ENCODE data around the gene TMCC3.
"Not testable (repeated sequence)": the region's sequence is repeated elsewhere in the genome, so short reads cannot be mapped to it uniquely, and the experiment has no call there.

Gene TMCC3

DNA sequence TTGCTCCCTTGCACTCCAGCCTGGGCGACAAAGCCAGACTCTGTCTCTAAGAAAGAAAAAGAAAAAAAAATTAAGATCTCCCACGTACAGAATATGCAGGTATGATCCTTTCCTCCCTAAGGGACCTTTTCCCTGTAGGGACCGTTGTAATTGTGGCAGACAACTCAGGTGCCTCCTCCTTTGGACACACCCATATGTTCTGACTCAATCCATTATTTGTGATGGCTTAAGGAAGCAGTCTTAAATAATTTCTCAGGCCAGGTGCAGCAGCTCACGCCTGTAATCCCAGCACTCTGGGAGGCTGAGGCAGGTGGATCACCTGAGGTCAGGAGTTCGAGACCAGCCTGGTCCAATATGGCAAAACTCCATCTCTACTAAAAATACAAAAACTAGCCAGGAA is 53.1 kb downstream of the TMCC3 start:
- DNase-seq = no peak

DNA sequence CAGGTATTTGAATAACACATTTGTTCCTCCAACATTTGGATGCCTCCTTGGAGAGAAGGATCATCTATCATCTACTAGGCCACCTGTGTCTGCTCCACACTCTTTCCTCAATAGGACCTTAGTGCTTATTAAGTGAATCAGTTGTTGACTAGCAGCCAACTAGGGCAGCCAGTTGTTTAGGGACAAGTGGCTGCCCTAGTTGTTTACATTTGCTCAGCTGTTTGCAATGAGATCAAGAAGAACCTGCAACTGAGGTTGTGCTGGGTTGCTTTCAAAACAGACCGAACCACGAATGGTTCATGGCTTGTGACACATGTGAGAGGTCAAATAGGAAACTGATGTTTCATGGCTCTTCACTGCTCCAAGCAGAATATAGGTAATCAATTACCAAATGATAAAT is 53.8 kb downstream of the TMCC3 start:
- no peak for DNase-seq

- no peak for DNase-seq
These were observed 55.2 kb downstream of the TMCC3 start for GRCh38 chr12:94595152-94595551.

- no peak for DNase-seq
These were observed 55.9 kb downstream of the TMCC3 start for GRCh38 chr12:94594443-94594825.

DNA sequence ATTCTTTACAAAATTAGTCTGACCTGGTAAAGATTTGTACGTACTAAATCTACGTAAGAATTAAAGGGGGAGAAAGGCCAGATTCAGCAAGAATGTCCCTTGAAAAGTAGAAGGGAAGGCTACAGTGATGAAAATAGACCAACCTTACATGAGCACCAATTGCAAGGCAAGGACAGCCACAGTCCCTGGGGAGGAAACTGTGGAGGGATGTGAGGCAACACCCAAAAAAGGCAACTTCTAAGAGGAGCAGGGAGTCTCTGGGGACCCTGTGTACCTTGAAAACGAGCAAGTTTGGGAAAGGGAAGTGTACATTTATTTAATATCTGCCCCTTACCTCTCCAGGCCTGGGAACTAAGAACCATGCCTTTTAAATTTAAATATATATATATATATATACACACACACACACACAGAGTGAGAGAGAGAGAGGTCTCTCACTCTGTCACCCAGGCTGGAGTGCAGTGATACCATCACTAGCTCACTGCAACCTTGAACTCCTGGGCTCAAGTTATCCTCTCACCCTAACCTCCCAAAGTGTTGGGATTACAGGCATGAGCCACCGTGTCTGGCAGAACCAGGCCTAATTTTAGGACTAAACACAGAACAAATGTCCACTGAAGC is 56.4 kb downstream of the TMCC3 start:
- no peak for DNase-seq

GRCh38 chr12:94592723-94593122 is 57.6 kb downstream of the TMCC3 start:
- not testable (repeated sequence) for DNase-seq

DNA sequence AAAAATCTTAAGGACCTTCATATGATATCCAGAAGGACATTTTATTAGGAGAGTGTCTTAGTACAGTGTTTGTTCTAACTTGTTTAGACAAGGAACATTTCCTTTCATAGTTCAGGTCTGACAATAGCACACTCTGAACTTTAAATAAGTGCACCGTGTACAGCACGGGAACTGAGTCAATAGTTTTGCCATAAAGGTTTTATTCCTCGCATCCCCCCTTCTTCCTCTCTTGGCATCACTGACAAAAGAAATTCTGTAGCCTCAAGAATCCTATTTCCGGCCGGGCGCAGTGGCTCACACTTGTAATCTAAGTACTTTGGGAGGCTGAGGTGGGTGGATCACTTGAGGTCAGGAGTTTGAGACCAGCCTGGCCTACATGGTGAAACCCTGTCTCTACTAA is 58.3 kb downstream of the TMCC3 start:
- DNase-seq = no peak

GRCh38 chr12:94590428-94590827 is 59.9 kb downstream of the TMCC3 start:
- DNase-seq = no peak

DNA sequence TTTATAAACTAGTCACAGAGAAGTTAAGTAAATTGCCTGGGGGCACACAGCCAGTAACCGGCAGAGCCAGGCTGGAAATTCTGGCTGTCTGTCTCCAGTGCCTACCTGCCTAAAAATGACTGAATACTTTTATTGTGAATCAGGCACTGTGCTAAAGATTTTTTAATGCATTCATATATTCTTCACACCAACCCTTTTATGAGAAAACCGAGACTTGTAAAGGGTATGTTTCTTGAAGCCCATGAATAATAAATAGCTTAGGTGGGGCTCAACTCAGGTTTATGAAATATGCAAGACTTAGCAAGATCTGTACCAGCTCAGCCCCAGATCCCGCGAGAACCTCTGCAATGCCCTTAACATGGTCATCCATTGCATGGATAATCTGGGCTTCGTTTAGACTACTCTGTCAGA is 60.8 kb downstream of the TMCC3 start:
- no peak for DNase-seq

DNA sequence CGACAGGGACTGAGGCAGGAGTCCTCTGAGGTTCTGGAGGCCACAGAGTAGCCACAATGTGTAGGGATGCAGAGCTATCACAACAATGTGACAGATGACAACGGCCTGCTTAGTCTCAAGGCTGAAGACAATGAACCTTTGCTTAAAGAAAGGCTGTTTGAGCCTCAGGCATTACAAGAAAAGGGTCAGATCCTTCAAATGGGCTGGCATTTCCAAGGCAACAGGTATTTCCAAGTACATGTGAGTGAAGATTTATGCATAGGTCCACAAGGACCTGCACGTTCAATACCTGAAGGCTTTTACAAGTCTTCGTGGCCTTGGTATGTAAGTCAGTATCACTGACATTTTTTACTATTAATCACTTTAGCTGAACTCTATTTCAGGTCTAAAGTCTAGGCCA is 62.0 kb downstream of the TMCC3 start:
- no peak for DNase-seq

DNA sequence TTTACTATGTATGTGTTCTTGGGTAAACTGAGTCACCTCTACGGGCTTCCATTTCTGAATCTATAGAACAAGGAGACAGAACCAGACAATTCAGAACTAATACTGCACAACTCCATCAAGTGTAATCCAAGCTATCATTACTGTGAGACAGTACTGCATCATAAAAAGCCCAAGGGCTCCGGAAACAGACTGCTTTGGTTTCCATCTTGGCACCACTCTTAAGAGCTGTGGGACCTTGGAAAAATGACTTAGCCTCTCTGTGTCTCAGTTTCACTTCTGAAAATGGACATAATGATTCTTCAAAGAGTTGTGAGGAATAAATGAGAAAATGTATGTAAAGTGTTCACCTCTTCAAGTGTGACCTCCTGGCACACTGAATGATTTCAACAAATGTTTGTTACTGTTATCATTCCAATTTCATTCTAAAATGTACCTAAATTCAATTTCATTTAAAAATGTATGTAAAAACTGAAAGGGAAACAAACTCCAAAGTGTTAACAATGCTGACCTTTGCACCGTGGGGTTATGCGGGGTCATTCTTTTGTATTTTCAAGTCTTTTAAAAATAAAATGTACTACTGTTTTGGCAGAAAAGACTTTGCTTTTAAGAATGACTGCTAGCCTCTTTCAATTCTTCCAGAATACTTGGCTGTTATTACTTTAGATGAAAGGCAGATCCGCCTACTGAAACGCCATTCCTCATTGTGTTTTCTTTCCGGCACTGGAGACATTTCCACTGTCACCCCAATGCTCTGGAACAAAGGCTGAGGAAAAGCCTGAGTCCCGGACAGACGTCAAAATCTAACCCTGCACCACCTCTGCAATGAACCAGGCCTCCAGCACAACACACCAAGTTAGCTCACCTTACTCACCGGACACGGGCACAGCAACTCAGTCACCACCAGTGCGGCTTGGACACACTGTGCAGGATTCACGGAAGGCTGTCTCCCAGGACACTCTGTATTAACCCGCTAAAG is 62.8 kb downstream of the TMCC3 start:
- DNase-seq = no peak

- DNase-seq = no peak
These were observed 63.6 kb downstream of the TMCC3 start for GRCh38 chr12:94586589-94587259.

DNA sequence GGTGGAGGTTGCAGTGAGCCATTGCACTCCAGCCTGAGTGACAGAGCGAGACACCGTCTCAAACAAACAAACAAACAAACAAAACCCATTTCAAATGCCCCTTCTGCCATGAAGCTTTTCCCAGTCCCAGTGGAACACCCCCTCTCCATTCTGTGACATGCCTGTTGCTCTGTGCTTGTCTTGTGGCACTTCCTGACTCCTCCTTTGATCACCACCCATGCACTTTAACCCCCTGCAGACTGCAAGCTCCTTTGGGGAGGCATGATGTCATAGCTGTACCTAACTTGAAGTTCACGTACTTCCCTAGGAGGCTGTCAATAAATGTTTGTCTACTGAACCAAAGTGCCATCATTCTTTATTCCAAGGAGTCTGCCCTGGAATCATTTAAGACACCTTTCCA is 64.7 kb downstream of the TMCC3 start:
- DNase-seq = no peak

GRCh38 chr12:94584377-94584776 is 66.0 kb downstream of the TMCC3 start:
- no peak for DNase-seq

DNA sequence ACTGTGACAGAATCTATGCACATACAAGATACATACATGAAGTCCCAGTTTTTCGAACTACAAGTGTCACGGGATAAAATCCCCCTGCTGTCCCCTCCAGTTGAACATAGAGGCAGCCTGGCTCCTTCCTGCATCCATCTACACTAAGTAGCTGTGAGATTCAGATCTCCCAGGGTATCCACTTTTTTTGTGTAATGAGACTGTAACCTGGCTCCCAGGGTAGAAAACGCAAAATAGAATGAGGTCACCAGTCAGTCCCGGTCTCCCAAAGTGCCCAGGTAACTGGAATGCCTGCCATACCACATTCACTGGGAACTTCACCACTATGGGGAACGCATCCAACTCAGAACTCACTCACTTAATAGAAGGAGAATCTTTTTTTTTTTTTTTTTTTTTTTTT is 67.8 kb downstream of the TMCC3 start:
- no peak for DNase-seq

DNA sequence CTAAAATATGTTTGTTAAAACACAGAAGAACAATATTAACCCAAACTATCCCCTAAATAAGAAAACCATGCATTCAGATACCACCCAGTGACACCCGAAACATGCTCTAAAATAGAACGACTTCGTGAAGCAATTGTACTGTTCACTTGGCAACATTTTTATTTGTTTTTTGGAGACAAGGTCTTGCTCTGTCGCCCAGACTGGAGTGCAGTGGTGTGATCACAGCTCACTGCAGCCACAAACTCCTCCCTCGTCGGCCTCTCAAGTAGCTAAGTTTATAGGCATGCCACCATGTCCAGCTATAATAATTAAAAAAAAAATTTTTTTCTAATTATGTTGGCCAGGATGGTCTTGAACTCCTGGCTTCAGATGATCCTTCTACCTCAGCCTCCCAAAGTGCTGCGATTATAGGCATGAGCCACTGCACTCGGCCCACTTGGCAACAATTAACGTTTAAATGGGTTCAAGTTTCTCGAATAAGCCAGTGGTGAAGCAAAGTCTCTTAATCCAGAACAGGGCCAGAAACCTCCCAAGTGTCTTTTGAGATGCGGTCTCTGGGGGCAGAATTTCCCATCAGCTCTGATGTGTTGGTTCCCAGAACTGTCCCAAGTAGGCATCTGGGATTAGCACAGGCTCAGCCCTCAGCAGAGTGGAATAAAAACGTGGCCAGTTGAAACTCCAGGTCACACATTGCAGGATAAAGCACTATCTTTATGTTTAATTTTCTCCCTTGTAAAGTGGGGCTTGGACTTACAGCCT is 74.5 kb downstream of the TMCC3 start:
- DNase-seq = no peak

DNA sequence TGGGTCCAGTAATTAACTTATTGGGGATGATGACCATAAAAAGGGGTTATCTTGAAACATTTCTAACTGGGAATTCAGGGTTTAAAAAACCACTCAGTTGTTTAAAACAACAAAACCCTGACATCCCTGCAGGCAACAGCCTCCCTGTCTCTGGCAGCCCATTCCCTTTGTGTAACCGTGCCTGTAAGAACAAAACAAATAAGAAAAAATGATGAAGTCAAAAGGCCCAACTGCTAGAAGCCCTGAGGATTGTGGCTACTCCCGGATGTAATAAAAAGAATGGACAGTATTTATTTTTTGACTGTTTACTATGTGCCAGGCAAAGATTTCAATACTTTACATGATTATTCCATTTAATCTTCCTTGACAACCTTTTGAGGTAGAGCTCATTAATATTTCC is 75.3 kb downstream of the TMCC3 start:
- DNase-seq = no peak

DNA sequence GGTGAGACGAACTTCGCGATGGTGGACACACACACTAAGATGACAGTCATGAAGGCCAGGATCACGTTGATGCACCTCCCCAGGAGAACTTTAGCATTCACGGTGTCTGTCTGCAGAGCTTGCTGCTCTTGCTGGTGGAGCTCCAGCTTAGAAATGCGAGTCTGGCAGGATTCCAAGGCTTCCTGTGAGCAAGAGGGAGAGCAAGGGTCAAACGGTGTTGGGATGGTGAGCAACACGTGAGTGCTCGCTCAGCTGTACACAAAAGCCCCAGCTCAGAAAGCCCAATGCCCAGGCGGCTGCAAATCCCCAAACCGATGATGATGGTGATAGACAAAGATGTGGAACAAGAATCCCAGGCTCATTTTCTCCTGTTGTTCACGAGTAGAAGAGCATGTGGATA is 78.8 kb downstream of the TMCC3 start:
- DNase-seq = no peak

DNA sequence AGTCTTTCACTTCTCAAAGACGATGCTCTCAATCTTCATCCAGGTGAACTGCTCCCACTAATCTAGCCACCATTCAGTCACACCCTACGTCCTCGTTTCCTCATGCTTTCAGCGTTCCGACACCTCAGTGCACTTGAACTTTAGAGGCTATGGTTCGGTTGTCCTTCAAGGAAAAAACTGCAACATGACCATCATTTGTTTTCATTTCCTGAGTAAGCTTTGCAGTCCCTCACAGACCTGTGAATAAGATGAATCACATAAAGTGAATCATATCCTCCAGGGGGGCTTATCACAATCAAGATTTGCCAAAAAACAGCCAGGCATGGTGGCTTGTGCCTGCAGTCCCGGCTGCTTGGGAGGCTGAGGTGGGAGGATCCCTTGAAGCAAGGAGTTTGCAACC is 80.2 kb downstream of the TMCC3 start:
- DNase-seq = no peak

DNA sequence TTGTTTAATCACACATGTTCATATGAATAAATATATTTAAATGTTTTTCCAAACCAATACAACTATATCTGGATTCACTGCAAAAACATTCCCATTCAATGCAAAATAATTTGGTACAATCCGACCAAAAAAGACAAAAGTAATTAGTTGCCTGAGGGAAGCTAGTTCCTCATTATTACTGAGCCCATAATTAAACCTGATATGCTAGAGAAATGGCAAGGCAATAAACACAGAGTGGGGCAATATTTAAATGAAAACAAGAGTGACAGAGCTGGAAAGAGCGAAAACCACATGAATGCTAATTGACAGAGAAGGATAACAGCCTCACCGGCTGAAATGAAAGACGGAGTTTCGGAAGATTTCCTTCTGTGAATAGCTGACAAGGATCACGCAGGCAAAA is 82.6 kb downstream of the TMCC3 start:
- DNase-seq = no peak

DNA sequence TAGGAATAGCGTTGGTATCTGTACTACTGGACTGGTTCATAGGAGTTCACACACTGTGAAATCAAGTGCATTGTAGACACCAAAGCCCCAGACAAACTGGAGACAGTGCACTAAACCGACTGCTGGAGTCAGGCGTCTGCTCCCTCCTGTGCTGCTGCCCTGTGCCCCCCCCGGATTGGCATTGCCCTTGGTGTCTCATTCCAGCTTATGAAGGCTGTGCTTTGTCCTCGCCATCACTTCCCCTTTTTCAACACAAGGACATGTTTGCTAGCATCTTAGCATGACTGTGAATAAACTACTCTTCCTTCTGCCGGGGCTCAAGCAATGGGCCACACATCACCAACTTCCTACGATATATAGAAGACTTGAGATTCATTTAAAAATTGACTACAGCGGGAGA is 84.0 kb downstream of the TMCC3 start:
- no peak for DNase-seq

DNA sequence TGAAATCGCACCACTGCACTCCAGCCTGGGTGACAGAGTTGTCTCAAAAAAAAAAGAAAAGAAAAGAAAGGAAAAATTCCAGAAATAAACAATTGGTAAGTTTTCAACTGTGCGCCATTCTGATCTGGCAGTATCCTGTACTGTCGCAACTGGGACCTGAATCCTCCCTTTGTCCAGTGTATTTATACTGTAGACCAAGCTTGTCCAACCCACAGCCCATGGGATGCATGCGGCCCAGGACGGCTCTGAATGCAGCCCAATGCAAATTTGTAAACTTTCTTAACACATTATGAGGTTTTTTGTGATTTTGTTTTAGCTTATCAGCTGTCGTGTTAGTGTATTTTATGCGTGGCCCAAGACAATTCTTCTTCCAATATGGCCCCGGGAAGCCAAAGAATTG is 84.7 kb downstream of the TMCC3 start:
- DNase-seq = no peak

- no peak for DNase-seq
These were observed 87.1 kb downstream of the TMCC3 start for GRCh38 chr12:94563286-94563685.

Measured in activated CD4-positive, alpha-beta T cell treated with anti-CD3 and anti-CD28 coated beads, Interleukin-2, amount 50 U/mL, for 16 hours (primary cell).